ENCODE measurements around the gene GREM2. TPM values are rescaled to one million over a fixed set of nuclear protein-coding genes. Genes with fewer than 3 reads are reported as not detected.

The GREM2 gene
- total and polyA plus RNA-seq, 9 of the 15 experiments (the other 6 are each of a cell fraction or from before 2014, with no cell fraction given), result 0.01 to 0.07 (median 0.05) TPM; not detected in 5

DNA sequence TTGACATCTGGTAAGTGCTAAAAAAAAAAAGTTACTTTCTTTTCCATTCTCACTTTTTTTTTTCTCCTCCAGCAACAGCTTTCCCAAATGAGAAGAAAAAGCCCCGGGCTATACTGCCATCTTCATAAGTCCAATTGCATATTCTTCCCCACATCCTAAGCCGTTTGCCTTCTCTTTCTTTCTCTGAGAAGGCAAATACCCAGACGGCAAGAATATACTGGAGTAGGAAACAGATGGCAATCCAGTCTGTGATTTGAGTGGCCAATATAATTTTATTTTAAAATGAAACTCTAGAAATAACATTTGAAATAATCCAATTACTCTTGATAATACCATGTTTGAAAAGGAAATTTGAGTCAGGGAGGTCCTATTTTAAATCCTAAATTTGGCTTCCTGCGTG lies 44.6 kb upstream of the GREM2 start:
- H3K9me1 ChIP-seq (ENCODE audit: control insufficient read depth, insufficient read depth, low read length), result no peaks in the 10 kb centered on the region
- no peaks in the 10 kb centered on the region for H3K27me3 ChIP-seq (ENCODE audit: control insufficient read depth in 2 of 2, insufficient read depth in 2 of 2, low read length in 2 of 2)
- no peak overlapping the region for H3K4me3 ChIP-seq
- DNase-seq (ENCODE audit: extremely low read depth in 1 of 4, low spot score in 3 of 4) (no peak), FAIRE-seq (no peak), ATAC-seq (no peak)
- no peaks in the 10 kb centered on the region for H3K9me3 ChIP-seq (replicated peaks; ENCODE audit: control insufficient read depth, insufficient read depth, low read depth, low read length)
- in situ Hi-C loops (cut with MboI), result no loop called here
- no peak overlapping the region for H2AFZ ChIP-seq (ENCODE audit: low read depth, low read length)
- intact Hi-C loops (cut with micrococcal nuclease), result no loop called here
- H3K79me2 ChIP-seq (ENCODE audit: control insufficient read depth, insufficient read depth, low read length), result no peaks in the 10 kb centered on the region
- no peak overlapping the region for H3K9ac ChIP-seq (ENCODE audit: insufficient read depth in 1 of 2, low read depth in 2 of 2, low read length in 2 of 2)
- ChIA-PET CTCF (ENCODE audit: low intra/inter-chr PET ratio) (interaction anchor here (0.6 kb wide), 1 partner anchor 410 kb away, joined by 3 read pairs; no protein-coding TSS in a partner anchor), POLR2A (no interaction called here)
- H3K27ac ChIP-seq (ENCODE audit: extremely low read depth, low read depth, low read length), result no peak overlapping the region
- no peaks in the 10 kb centered on the region for H3K36me3 ChIP-seq (ENCODE audit: control insufficient read depth, insufficient read depth, low read length)
- no peak overlapping the region for H3K4me2 ChIP-seq (ENCODE audit: insufficient read depth, low read length)
- H3K4me1 ChIP-seq (replicated peaks in 1 of 2; ENCODE audit: control insufficient read depth in 2 of 2, insufficient read depth in 2 of 2, low read length in 2 of 2), result no peaks in the 10 kb centered on the region
- H4K20me1 ChIP-seq (replicated peaks; ENCODE audit: control insufficient read depth, insufficient read depth, low read length), result no peaks in the 10 kb centered on the region
- 0% methylated on average over 4 of the region's 4 CpGs for WGBS (ENCODE audit: insufficient coverage, low coverage, missing lambda C conversion rate)
- no TSS peak for BruUV-seq (replicated peaks)
- TF ChIP-seq ZNF445 (CRISPR knock-in tag; IDR thresholded peaks at IDR 0.05; ENCODE audit: low read depth) (no peak), ESRRB (CRISPR knock-in tag; IDR thresholded peaks at IDR 0.05; ENCODE audit: borderline replicate concordance) (no peak), CHD1 (IDR thresholded peaks at IDR 0.05; ENCODE audit: low read length) (no peak), JUN (IDR thresholded peaks at IDR 0.05; ENCODE audit: borderline replicate concordance, low read depth, low read length) (no peak), JUN (CRISPR knock-in tag; IDR thresholded peaks at IDR 0.05; ENCODE audit: borderline replicate concordance) (no peak)
- TF ChIP-seq, protein P1, sequence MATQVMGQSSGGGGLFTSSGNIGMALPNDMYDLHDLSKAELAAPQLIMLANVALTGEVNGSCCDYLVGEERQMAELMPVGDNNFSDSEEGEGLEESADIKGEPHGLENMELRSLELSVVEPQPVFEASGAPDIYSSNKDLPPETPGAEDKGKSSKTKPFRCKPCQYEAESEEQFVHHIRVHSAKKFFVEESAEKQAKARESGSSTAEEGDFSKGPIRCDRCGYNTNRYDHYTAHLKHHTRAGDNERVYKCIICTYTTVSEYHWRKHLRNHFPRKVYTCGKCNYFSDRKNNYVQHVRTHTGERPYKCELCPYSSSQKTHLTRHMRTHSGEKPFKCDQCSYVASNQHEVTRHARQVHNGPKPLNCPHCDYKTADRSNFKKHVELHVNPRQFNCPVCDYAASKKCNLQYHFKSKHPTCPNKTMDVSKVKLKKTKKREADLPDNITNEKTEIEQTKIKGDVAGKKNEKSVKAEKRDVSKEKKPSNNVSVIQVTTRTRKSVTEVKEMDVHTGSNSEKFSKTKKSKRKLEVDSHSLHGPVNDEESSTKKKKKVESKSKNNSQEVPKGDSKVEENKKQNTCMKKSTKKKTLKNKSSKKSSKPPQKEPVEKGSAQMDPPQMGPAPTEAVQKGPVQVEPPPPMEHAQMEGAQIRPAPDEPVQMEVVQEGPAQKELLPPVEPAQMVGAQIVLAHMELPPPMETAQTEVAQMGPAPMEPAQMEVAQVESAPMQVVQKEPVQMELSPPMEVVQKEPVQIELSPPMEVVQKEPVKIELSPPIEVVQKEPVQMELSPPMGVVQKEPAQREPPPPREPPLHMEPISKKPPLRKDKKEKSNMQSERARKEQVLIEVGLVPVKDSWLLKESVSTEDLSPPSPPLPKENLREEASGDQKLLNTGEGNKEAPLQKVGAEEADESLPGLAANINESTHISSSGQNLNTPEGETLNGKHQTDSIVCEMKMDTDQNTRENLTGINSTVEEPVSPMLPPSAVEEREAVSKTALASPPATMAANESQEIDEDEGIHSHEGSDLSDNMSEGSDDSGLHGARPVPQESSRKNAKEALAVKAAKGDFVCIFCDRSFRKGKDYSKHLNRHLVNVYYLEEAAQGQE (IDR thresholded peaks at IDR 0.05; ENCODE audit: borderline replicate concordance), result no peak
- TF ChIP-seq, protein P1 (CRISPR knock-in tag; IDR thresholded peaks at IDR 0.05; ENCODE audit: low read depth), result no peak
- TF ChIP-seq, protein P2, sequence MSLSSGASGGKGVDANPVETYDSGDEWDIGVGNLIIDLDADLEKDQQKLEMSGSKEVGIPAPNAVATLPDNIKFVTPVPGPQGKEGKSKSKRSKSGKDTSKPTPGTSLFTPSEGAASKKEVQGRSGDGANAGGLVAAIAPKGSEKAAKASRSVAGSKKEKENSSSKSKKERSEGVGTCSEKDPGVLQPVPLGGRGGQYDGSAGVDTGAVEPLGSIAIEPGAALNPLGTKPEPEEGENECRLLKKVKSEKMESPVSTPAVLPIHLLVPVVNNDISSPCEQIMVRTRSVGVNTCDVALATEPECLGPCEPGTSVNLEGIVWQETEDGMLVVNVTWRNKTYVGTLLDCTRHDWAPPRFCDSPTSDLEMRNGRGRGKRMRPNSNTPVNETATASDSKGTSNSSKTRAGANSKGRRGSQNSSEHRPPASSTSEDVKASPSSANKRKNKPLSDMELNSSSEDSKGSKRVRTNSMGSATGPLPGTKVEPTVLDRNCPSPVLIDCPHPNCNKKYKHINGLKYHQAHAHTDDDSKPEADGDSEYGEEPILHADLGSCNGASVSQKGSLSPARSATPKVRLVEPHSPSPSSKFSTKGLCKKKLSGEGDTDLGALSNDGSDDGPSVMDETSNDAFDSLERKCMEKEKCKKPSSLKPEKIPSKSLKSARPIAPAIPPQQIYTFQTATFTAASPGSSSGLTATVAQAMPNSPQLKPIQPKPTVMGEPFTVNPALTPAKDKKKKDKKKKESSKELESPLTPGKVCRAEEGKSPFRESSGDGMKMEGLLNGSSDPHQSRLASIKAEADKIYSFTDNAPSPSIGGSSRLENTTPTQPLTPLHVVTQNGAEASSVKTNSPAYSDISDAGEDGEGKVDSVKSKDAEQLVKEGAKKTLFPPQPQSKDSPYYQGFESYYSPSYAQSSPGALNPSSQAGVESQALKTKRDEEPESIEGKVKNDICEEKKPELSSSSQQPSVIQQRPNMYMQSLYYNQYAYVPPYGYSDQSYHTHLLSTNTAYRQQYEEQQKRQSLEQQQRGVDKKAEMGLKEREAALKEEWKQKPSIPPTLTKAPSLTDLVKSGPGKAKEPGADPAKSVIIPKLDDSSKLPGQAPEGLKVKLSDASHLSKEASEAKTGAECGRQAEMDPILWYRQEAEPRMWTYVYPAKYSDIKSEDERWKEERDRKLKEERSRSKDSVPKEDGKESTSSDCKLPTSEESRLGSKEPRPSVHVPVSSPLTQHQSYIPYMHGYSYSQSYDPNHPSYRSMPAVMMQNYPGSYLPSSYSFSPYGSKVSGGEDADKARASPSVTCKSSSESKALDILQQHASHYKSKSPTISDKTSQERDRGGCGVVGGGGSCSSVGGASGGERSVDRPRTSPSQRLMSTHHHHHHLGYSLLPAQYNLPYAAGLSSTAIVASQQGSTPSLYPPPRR (CRISPR knock-in tag; IDR thresholded peaks at IDR 0.05; ENCODE audit: borderline replicate concordance), result no peak

Data from K562 (cell line).